CD4-positive, alpha-beta T cell treated with Interleukin-4 for 1 hour (primary cell): Measurements from ENCODE around the gene TPK1.
"Not testable (repeated sequence)": the region's sequence is repeated elsewhere in the genome, so short reads cannot be mapped to it uniquely, and the experiment has no call there.

Experiments used
- DNase-seq, 2 donors: peaks; one replicate each; pipeline ENCODE4 v3.0.0-alpha.2; 2020 to 2022

TPK1 gene

GRCh38 chr7:144821067-144821466 lies 14.8 kb downstream of the TPK1 start:
- no peak for DNase-seq

- peak in 1 of 2 donors; percentile 42 for DNase-seq
These were observed 15.3 kb downstream of the TPK1 start for GRCh38 chr7:144820552-144820951.

- DNase-seq, result no peak
These were observed 16.3 kb downstream of the TPK1 start for GRCh38 chr7:144819566-144819965.

- peak; percentile 70 to 80 for DNase-seq
These were observed 17.3 kb downstream of the TPK1 start for GRCh38 chr7:144818511-144818910.

- DNase-seq, result no peak
These were observed 18.9 kb downstream of the TPK1 start for GRCh38 chr7:144817001-144817400.

- DNase-seq, result no peak
These were observed 21.6 kb downstream of the TPK1 start for GRCh38 chr7:144814299-144814698.

- DNase-seq, result peak; percentile 47 to 72
These were observed 23.2 kb downstream of the TPK1 start for GRCh38 chr7:144812379-144813283.

GRCh38 chr7:144805627-144806239 lies 30.1 kb downstream of the TPK1 start:
- no peak for DNase-seq

- not testable (repeated sequence) for DNase-seq
These were observed 35.0 kb downstream of the TPK1 start for GRCh38 chr7:144800678-144801436.

- DNase-seq, result no peak
These were observed 38.9 kb downstream of the TPK1 start for GRCh38 chr7:144796919-144797318.

- no peak for DNase-seq
These were observed 43.8 kb downstream of the TPK1 start for GRCh38 chr7:144792050-144792449.

- no peak for DNase-seq
These were observed 44.4 kb downstream of the TPK1 start for GRCh38 chr7:144791488-144791887.

GRCh38 chr7:144787127-144787526 lies 48.7 kb downstream of the TPK1 start:
- no peak for DNase-seq

GRCh38 chr7:144786522-144786921 lies 49.3 kb downstream of the TPK1 start:
- DNase-seq, result peak in 1 of 2 donors; percentile 31

GRCh38 chr7:144786079-144786478 lies 49.8 kb downstream of the TPK1 start:
- no peak for DNase-seq

GRCh38 chr7:144785521-144785920 lies 50.3 kb downstream of the TPK1 start:
- DNase-seq, result no peak

- DNase-seq, result no peak
These were observed 50.9 kb downstream of the TPK1 start for GRCh38 chr7:144784943-144785342.

GRCh38 chr7:144784441-144784840 lies 51.4 kb downstream of the TPK1 start:
- DNase-seq, result no peak

- DNase-seq, result no peak
These were observed 53.0 kb downstream of the TPK1 start for GRCh38 chr7:144782883-144783282.

- DNase-seq, result no peak
These were observed 55.7 kb downstream of the TPK1 start for GRCh38 chr7:144780071-144780608.

- DNase-seq, result not testable (repeated sequence)
These were observed 58.0 kb downstream of the TPK1 start for GRCh38 chr7:144777889-144778288.

GRCh38 chr7:144777005-144777839 lies 58.6 kb downstream of the TPK1 start:
- no peak for DNase-seq
